Ishikawa (cell line): Measurements from ENCODE around the gene LOXL4.

Experiments
- CEBPB ChIP-seq: IDR thresholded peaks from 2 replicates; pipeline ENCODE4 v1.6.1; 2012
- EGR1 ChIP-seq: IDR thresholded peaks from 2 replicates; pipeline ENCODE4 v1.6.1; 2012
- FOXM1 ChIP-seq: IDR thresholded peaks from 2 replicates; pipeline ENCODE4 v1.6.1; 2012; ENCODE audit warnings: low read depth, borderline replicate concordance
- MAX ChIP-seq: IDR thresholded peaks from 2 replicates; pipeline ENCODE4 v1.6.1; 2012
- NFIC ChIP-seq: IDR thresholded peaks from 2 replicates; pipeline ENCODE4 v1.6.1; 2012
- RAD21 ChIP-seq: IDR thresholded peaks from 2 replicates; pipeline ENCODE4 v1.6.1; 2012; ENCODE audit warnings: low read depth
- REST ChIP-seq: IDR thresholded peaks from 2 replicates; pipeline ENCODE4 v1.6.1; 2012; ENCODE audit warnings: low read depth, mild to moderate bottlenecking
- TAF1 ChIP-seq: IDR thresholded peaks from 2 replicates; pipeline ENCODE4 v1.6.1; 2012; ENCODE audit warnings: low read depth, mild to moderate bottlenecking
- TCF12 ChIP-seq: IDR thresholded peaks from 2 replicates; pipeline ENCODE4 v1.6.1; 2012; ENCODE audit warnings: low read depth
- USF1 ChIP-seq: IDR thresholded peaks from 2 replicates; pipeline ENCODE4 v1.6.1; 2012
- YY1 ChIP-seq: IDR thresholded peaks from 2 replicates; pipeline ENCODE4 v1.6.1; 2012; ENCODE audit warnings: low read depth

LOXL4 gene

GRCh38 chr10:98201760-98202159 is 66.2 kb downstream of the LOXL4 start:
- TF ChIP-seq CEBPB, result no peak
- TF ChIP-seq FOXM1, result no peak
- no peak for TF ChIP-seq EGR1
- TF ChIP-seq TCF12, result no peak
- no peak for TF ChIP-seq REST
- no peak for TF ChIP-seq USF1
- no peak for TF ChIP-seq RAD21
- no peak for TF ChIP-seq NFIC
- TF ChIP-seq MAX, result no peak
- no peak for TF ChIP-seq YY1
- TF ChIP-seq TAF1, result no peak
